HG03520 (cell line): ENCODE results near the gene EBF4.
"Not testable (repeated sequence)": the region's sequence is repeated elsewhere in the genome, so short reads cannot be mapped to it uniquely, and the experiment has no call there.

Experiments
- ATAC-seq: cut with Tn5 transposase; IDR thresholded peaks from one replicate; pipeline ENCODE4 v1.9.1; 2021; ENCODE audit warnings: mild to moderate bottlenecking, moderate library complexity; ENCODE audit not compliant: unreplicated experiment

EBF4 gene

GRCh38 chr20:2671977-2672376 is 20.6 kb upstream of the EBF4 start:
- ATAC-seq, result no peak

- ATAC-seq, result no peak
Observed at GRCh38 chr20:2672446-2672845, 20.1 kb upstream of the EBF4 start.

GRCh38 chr20:2673453-2673852 is 19.1 kb upstream of the EBF4 start:
- no peak for ATAC-seq

- no peak for ATAC-seq
Observed at GRCh38 chr20:2680046-2680445, 12.5 kb upstream of the EBF4 start.

- not testable (repeated sequence) for ATAC-seq
Observed at GRCh38 chr20:2682040-2682439, 10.5 kb upstream of the EBF4 start.

GRCh38 chr20:2684817-2685216 is 7.8 kb upstream of the EBF4 start:
- not testable (repeated sequence) for ATAC-seq

- ATAC-seq, result no peak
Observed at GRCh38 chr20:2687514-2687913, 5.1 kb upstream of the EBF4 start.

GRCh38 chr20:2688041-2688591 is 4.5 kb upstream of the EBF4 start:
- ATAC-seq, result no peak

GRCh38 chr20:2690213-2690612 is 2.4 kb upstream of the EBF4 start:
- ATAC-seq, result no peak

GRCh38 chr20:2690718-2691117 is 1.9 kb upstream of the EBF4 start:
- no peak for ATAC-seq

- no peak for ATAC-seq
Observed at GRCh38 chr20:2691127-2691526, 1.5 kb upstream of the EBF4 start.

GRCh38 chr20:2691663-2692035 is 931 bp upstream of the EBF4 start:
- ATAC-seq, result no peak

- ATAC-seq, result no peak
Observed at GRCh38 chr20:2692886-2693285, 306 bp downstream of the EBF4 start.

- ATAC-seq, result no peak
Observed at GRCh38 chr20:2693286-2694007, 867 bp downstream of the EBF4 start.

- no peak for ATAC-seq
Observed at GRCh38 chr20:2694008-2694471, 1.5 kb downstream of the EBF4 start.

- no peak for ATAC-seq
Observed at GRCh38 chr20:2694519-2694918, 1.9 kb downstream of the EBF4 start.

- ATAC-seq, result no peak
Observed at GRCh38 chr20:2695206-2695983, 2.8 kb downstream of the EBF4 start.

- not testable (repeated sequence) for ATAC-seq
Observed at GRCh38 chr20:2695984-2696525, 3.5 kb downstream of the EBF4 start.

- ATAC-seq, result no peak
Observed at GRCh38 chr20:2696646-2697045, 4.1 kb downstream of the EBF4 start.

GRCh38 chr20:2697768-2698167 is 5.2 kb downstream of the EBF4 start:
- no peak for ATAC-seq

- no peak for ATAC-seq
Observed at GRCh38 chr20:2698186-2698817, 5.7 kb downstream of the EBF4 start.
